OCI-LY1 (cell line): ENCODE results near the gene REL.

Experiments used
- CTCF ChIP-seq: fragments of 200-600 bp; sonication (generic), shearing (Covaris generic); IDR thresholded peaks from 2 replicates; pipeline ENCODE4 v1.5.1; 2017; ENCODE audit warnings: mild to moderate bottlenecking, antibody characterized with exemption, low read length, moderate library complexity, mixed read lengths
- EZH2 ChIP-seq: fragments of 200-600 bp; sonication (generic), shearing (Covaris generic); IDR thresholded peaks from 2 replicates; pipeline ENCODE4 v1.8.0; 2017; ENCODE audit warnings: borderline replicate concordance, mixed run types, mild to moderate bottlenecking, antibody characterized with exemption, low read length, moderate library complexity, mixed read lengths

- no peak for TF ChIP-seq CTCF
- no peak for TF ChIP-seq EZH2
Observed at GRCh38 chr2:60832621-60833020, 48.8 kb upstream of the REL start.
